Tibial nerve (tissue), 4 donors: Measurements from ENCODE around the gene VPS13D. TPM values are rescaled to one million over a fixed set of nuclear protein-coding genes. Genes with fewer than 3 reads are reported as not detected.

Experiments
- DNase-seq, 2 donors: peaks; one replicate each; pipeline ENCODE4 v3.0.0-alpha.2; 2019; ENCODE audit warnings: low spot score in 2 of 2
- H3K27ac ChIP-seq, 4 donors: fragments of 200-600 bp; sonication (generic) in 3 of 4; one replicate each; pipeline ENCODE4 v1.5.1; 2017 to 2019; ENCODE audit warnings: mild to moderate bottlenecking in 1 of 4
- H3K27me3 ChIP-seq, 2 donors: fragments of 200-600 bp; sonication (generic) in 1 of 2; one replicate each; pipeline versions ENCODE4 v1.5.1 to v1.6.0; 2017 to 2019
- H3K36me3 ChIP-seq, 3 donors: fragments of 200-600 bp; sonication (generic); one replicate each; pipeline ENCODE4 v1.5.1; 2018 to 2019
- H3K4me1 ChIP-seq, 4 donors: fragments of 200-600 bp; sonication (generic) in 3 of 4; one replicate each; pipeline ENCODE4 v1.5.1; 2017 to 2019
- H3K4me3 ChIP-seq, 4 donors: fragments of 200-600 bp; sonication (generic) in 3 of 4; one replicate each; pipeline ENCODE4 v1.5.1; 2017 to 2019; ENCODE audit warnings: mild to moderate bottlenecking in 1 of 4, moderate library complexity in 1 of 4
- H3K9me3 ChIP-seq, 4 donors: fragments of 200-600 bp; sonication (generic) in 3 of 4; one replicate each; pipeline ENCODE4 v1.5.1; 2017 to 2019
- CTCF ChIP-seq, 5 experiments: fragments of 200-600 bp in 3 of 5; fragments of 450-650 bp in 2 of 5; sonication (generic) in 3 of 5; IDR thresholded peaks; one replicate each; pipeline ENCODE4 v1.5.1; 2016 to 2019; ENCODE audit warnings: antibody characterized with exemption in 5 of 5, mild to moderate bottlenecking in 3 of 5, moderate library complexity in 2 of 5
- EP300 ChIP-seq, 2 donors: sonication (generic); formaldehyde crosslinking; IDR thresholded peaks; one replicate each; pipeline ENCODE4 v1.6.1; 2017; ENCODE audit warnings: antibody characterized with exemption in 2 of 2, mild to moderate bottlenecking in 1 of 2
- POLR2A ChIP-seq, 2 donors: fragments of 450-650 bp; IDR thresholded peaks; one replicate each; pipeline ENCODE4 v1.6.1; 2017; ENCODE audit warnings: antibody characterized with exemption in 2 of 2, mild to moderate bottlenecking in 2 of 2, moderate library complexity in 2 of 2
- WGBS, 2 donors: methylation state at CpG; one replicate each; pipeline ENCODE4 v1.1.5; 2018; 5-methylcytosine and 5-hydroxymethylcytosine counted together
- total RNA-seq, 4 donors: library from RNA; depleted of rRNA; stranded (reverse); fragments of >200 nt; gene quantifications; one replicate each; pipeline ENCODE4 v1.1.0, GENCODE V29; 2016

The VPS13D gene
- total RNA-seq, 4 donors from 2014 or later = 99.2 to 132 (median 110) TPM

GRCh38 chr1:12542138-12542465, 312.3 kb downstream of the VPS13D start:
- H3K27me3 ChIP-seq = no peaks in the 10 kb centered on the region
- H3K9me3 ChIP-seq = no peaks in the 10 kb centered on the region
- TF ChIP-seq POLR2A (IDR thresholded peaks at IDR 0.05) (no peak), EP300 (IDR thresholded peaks at IDR 0.05) (no peak), CTCF (IDR thresholded peaks at IDR 0.05) (no peak)
- H3K36me3 ChIP-seq = no peaks in the 10 kb centered on the region
- peak overlapping the region; percentile 55 to 90 (median 81) for H3K27ac ChIP-seq
- H3K4me1 ChIP-seq = peaks cover 0 to 54% (median 28%) of the 10 kb centered on the region in 4 donors
- H3K4me3 ChIP-seq = no peak overlapping the region
- no peak for DNase-seq
- 71 to 76% methylated on average over 9 of the region's 9 CpGs for WGBS, 2 donors

- no peaks in the 10 kb centered on the region for H3K27me3 ChIP-seq
- TF ChIP-seq POLR2A (IDR thresholded peaks at IDR 0.05) (no peak), EP300 (IDR thresholded peaks at IDR 0.05) (no peak), CTCF (IDR thresholded peaks at IDR 0.05) (no peak)
- DNase-seq = no peak
- peak overlapping the region in 2 of 4 donors; percentile 84 to 90 for H3K27ac ChIP-seq
- H3K36me3 ChIP-seq = no peaks in the 10 kb centered on the region
- no peak overlapping the region for H3K4me3 ChIP-seq
- H3K4me1 ChIP-seq = peaks cover 0 to 62% (median 36%) of the 10 kb centered on the region in 4 donors
- no peaks in the 10 kb centered on the region for H3K9me3 ChIP-seq
- 75 to 78% methylated on average over 9 of the region's 9 CpGs for WGBS, 2 donors
Measured at GRCh38 chr1:12542616-12543592, 313.1 kb downstream of the VPS13D start.

- no peak for TF ChIP-seq EP300 (IDR thresholded peaks at IDR 0.05)
- no peak for TF ChIP-seq CTCF (IDR thresholded peaks at IDR 0.05)
- no peak for TF ChIP-seq POLR2A (IDR thresholded peaks at IDR 0.05)
- Histone ChIP-seq H3K4me3 (no peak overlapping the region), H3K4me1 (peaks cover 0 to 65% (median 41%) of the 10 kb centered on the region in 4 donors), H3K36me3 (no peaks in the 10 kb centered on the region), H3K27me3 (no peaks in the 10 kb centered on the region), H3K27ac (peak overlapping the region in 1 of 4 donors; percentile 20), H3K9me3 (no peaks in the 10 kb centered on the region)
- DNase-seq = no peak
- 41 to 57% methylated on average over 9 of the region's 9 CpGs for whole genome bisulfite sequencing, 2 donors
Measured at GRCh38 chr1:12543740-12544154, 313.9 kb downstream of the VPS13D start.

- peaks cover 0 to 71% (median 47%) of the 10 kb centered on the region in 4 donors for H3K4me1 ChIP-seq
- 72 to 75% methylated on average over 4 of the region's 4 CpGs for WGBS, 2 donors
- H3K27ac ChIP-seq = no peak overlapping the region
- H3K4me3 ChIP-seq = no peak overlapping the region
- H3K9me3 ChIP-seq = no peaks in the 10 kb centered on the region
- H3K36me3 ChIP-seq = no peaks in the 10 kb centered on the region
- no peaks in the 10 kb centered on the region for H3K27me3 ChIP-seq
- TF ChIP-seq EP300 (IDR thresholded peaks at IDR 0.05) (no peak), CTCF (IDR thresholded peaks at IDR 0.05) (no peak), POLR2A (IDR thresholded peaks at IDR 0.05) (no peak)
- no peak for DNase-seq
Measured at GRCh38 chr1:12544357-12544756, 314.5 kb downstream of the VPS13D start.

GRCh38 chr1:12544992-12545391, 315.2 kb downstream of the VPS13D start:
- no peak for TF ChIP-seq CTCF (IDR thresholded peaks at IDR 0.05)
- TF ChIP-seq POLR2A (IDR thresholded peaks at IDR 0.05) = no peak
- no peak for TF ChIP-seq EP300 (IDR thresholded peaks at IDR 0.05)
- Histone ChIP-seq H3K27ac (peak overlapping the region in 1 of 4 donors; percentile 90), H3K36me3 (no peaks in the 10 kb centered on the region), H3K4me1 (peaks cover 0 to 71% (median 49%) of the 10 kb centered on the region in 4 donors), H3K4me3 (no peak overlapping the region), H3K27me3 (no peaks in the 10 kb centered on the region), H3K9me3 (no peaks in the 10 kb centered on the region)
- 44 to 52% methylated on average over 8 of the region's 8 CpGs for WGBS, 2 donors
- DNase-seq = no peak
